NCI-H748 treated with DMSO at 0.1 percent for 48 hours (cell line): ENCODE results near the gene RIC8A.
"Not testable (repeated sequence)": the region's sequence is repeated elsewhere in the genome, so short reads cannot be mapped to it uniquely, and the experiment has no call there.

ENCODE experiments used
- DNase-seq: peaks from one replicate; lab custom pipeline; 2025; lab: John Stamatoyannopoulos, UW

RIC8A gene

GRCh38 chr11:218815-219593, 11.5 kb downstream of the RIC8A start:
- no peak for DNase-seq

- not testable (repeated sequence) for DNase-seq
Measured at GRCh38 chr11:220641-221215, 13.2 kb downstream of the RIC8A start.

- DNase-seq: no peak
Measured at GRCh38 chr11:221539-221938, 14.0 kb downstream of the RIC8A start.

GRCh38 chr11:221998-222789, 14.7 kb downstream of the RIC8A start:
- no peak for DNase-seq

GRCh38 chr11:223026-223789, 15.7 kb downstream of the RIC8A start:
- no peak for DNase-seq

GRCh38 chr11:223884-224283, 16.4 kb downstream of the RIC8A start:
- DNase-seq: no peak

GRCh38 chr11:224424-224823, 16.9 kb downstream of the RIC8A start:
- DNase-seq: no peak

- DNase-seq: no peak
Measured at GRCh38 chr11:225734-226453, 18.4 kb downstream of the RIC8A start.

- no peak for DNase-seq
Measured at GRCh38 chr11:227824-228379, 20.4 kb downstream of the RIC8A start.

- no peak for DNase-seq
Measured at GRCh38 chr11:230431-230830, 22.9 kb downstream of the RIC8A start.

- no peak for DNase-seq
Measured at GRCh38 chr11:232783-233565, 25.5 kb downstream of the RIC8A start.

- no peak for DNase-seq
Measured at GRCh38 chr11:235180-235579, 27.7 kb downstream of the RIC8A start.

GRCh38 chr11:235609-235996, 28.1 kb downstream of the RIC8A start:
- peak; percentile 14 for DNase-seq

- DNase-seq: peak; percentile 46
Measured at GRCh38 chr11:235997-236773, 28.7 kb downstream of the RIC8A start, which contains the start of gene SIRT3. TSS of gene SIRT3 (minus strand) at chr11:236342. CDS start at chr11:236328, 14 bp downstream.

- peak; percentile 49 for DNase-seq
Measured at GRCh38 chr11:236774-237767, 29.6 kb downstream of the RIC8A start, which contains the start of gene PSMD13. TSS of gene PSMD13 (plus strand) at chr11:236976. CDS start at chr11:237050, 74 bp downstream.

GRCh38 chr11:238346-238745, 30.8 kb downstream of the RIC8A start:
- not testable (repeated sequence) for DNase-seq

- DNase-seq: no peak
Measured at GRCh38 chr11:240315-240714, 32.8 kb downstream of the RIC8A start.

GRCh38 chr11:241634-242033, 34.1 kb downstream of the RIC8A start:
- DNase-seq: no peak
